Measurements from ENCODE around the gene ATRAID.

DNA sequence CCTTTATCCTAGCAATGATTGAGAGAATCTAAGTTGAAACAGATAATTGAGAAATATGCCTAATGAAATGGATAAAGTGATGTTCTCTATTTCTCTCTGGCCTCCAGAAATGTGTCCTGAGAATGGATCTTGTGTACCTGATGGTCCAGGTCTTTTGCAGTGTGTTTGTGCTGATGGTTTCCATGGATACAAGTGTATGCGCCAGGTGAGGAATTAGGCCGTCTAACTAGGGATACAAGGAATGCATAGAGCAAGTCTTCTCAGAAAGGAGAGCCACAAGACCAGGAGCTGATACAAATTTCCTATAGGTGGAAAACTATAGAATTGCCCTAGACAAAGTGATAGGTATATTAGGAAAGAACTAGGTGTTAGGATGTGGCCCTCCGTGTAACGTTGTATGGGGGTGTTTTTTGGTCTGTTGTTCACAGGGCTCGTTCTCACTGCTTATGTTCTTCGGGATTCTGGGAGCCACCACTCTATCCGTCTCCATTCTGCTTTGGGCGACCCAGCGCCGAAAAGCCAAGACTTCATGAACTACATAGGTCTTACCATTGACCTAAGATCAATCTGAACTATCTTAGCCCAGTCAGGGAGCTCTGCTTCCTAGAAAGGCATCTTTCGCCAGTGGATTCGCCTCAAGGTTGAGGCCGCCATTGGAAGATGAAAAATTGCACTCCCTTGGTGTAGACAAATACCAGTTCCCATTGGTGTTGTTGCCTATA, 4.7 kb downstream of the ATRAID start:
- TF ChIP-seq, protein P1, sequence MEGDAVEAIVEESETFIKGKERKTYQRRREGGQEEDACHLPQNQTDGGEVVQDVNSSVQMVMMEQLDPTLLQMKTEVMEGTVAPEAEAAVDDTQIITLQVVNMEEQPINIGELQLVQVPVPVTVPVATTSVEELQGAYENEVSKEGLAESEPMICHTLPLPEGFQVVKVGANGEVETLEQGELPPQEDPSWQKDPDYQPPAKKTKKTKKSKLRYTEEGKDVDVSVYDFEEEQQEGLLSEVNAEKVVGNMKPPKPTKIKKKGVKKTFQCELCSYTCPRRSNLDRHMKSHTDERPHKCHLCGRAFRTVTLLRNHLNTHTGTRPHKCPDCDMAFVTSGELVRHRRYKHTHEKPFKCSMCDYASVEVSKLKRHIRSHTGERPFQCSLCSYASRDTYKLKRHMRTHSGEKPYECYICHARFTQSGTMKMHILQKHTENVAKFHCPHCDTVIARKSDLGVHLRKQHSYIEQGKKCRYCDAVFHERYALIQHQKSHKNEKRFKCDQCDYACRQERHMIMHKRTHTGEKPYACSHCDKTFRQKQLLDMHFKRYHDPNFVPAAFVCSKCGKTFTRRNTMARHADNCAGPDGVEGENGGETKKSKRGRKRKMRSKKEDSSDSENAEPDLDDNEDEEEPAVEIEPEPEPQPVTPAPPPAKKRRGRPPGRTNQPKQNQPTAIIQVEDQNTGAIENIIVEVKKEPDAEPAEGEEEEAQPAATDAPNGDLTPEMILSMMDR (conservative IDR thresholded peaks at IDR 0.05 in 1 of 2, IDR thresholded peaks at IDR 0.05 in 1 of 2; ENCODE audit: low read depth in 1 of 2, low read length in 2 of 2): no peak
- no peak for TF ChIP-seq EZH2 (IDR thresholded peaks at IDR 0.05; ENCODE audit: low read length, missing control alignments)

Measured in fibroblast of lung (primary cell).